ENCODE data around the gene TMEM131L.
A peak's percentile ranks its signal among the peaks of the same experiment; 100 is the strongest.
"Not testable (repeated sequence)": the region's sequence is repeated elsewhere in the genome, so short reads cannot be mapped to it uniquely, and the experiment has no call there.

TMEM131L gene

DNA sequence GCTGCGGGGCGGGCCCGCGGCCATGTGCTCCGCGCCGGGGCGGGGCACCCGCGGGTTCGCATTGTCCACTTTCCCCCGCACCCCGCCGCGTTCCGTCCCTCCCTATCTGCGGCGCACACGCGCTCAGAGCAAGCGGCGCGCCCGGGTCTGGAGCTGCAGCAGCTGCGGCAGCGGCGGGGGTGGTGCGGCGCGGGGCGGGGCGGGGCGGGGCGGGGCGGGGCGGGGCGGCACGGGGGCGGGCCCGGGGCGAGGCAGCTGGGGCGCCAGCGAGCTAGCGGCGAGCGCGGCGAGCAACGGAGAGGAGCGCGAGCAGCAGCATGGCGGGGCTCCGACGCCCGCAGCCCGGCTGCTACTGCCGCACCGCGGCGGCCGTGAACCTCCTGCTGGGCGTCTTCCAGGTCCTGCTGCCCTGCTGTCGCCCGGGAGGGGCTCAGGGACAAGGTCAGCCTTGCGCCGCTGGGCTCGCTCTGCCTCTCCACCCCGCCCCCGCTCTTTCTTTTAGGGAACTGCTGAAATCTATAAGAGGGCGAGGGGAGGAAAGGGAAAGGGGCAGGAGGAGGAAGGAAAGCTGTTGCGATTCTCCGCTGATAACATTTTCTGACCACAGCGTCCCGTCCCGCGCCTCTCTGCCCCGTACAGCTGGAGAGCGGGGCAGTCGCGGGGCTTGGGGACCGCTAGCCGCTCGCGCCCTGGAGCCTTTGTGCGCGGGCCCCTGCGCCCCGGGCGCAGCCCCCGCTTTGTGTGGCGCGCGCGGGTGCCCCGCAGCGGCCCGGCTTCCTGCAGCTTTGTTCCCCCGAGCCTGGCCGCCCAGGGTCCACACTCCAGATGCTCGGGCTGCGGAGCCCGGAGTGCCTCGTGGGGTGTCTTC lies at the start of gene TMEM131L:
Gene TMEM131L, plus strand, starts transcription at position 280 of the 868 bp plus-strand sequence. Its CDS starts 38 bp downstream, at position 318.
- H3K4me3 ChIP-seq (replicated peaks; ENCODE audit: low read depth, low read length) = peak within 1 kb of the TSS; percentile 89
- no peak for DNase-seq (ENCODE audit: extremely low read depth, low read depth)
- TF ChIP-seq CTCF (IDR thresholded peaks at IDR 0.05; ENCODE audit: low read depth, low read length, missing control alignments) = no peak

- not testable (repeated sequence) for DNase-seq (ENCODE audit: extremely low read depth, low read depth)
Measured at GRCh38 chr4:153416456-153416855, 49.7 kb upstream of the TMEM131L start.

DNA sequence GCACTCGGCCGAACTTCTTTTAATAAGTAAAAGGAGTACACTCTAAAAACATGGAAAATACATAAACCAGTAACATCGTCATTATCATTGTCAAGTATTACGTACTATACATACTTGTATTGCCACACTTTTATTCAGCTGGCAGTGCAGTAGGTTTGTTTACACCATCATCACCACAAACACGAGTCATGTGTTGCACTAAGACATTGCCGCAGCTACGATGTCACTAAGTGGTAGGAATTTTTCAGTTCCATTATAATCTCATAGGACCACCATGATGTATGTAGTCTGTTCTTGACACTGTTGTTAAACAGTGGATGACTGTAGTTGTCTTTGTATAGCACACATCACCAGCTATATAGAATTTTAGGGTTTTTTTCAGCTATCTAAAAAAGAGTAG lies 48.0 kb upstream of the TMEM131L start:
- no peak for TF ChIP-seq CTCF (IDR thresholded peaks at IDR 0.05; ENCODE audit: low read depth, low read length, missing control alignments)
- H3K4me3 ChIP-seq (replicated peaks; ENCODE audit: low read depth, low read length) = no peak overlapping the region

More at GRCh38 chr4:153416456-153416855, 49.7 kb upstream of the TMEM131L start:
- H3K4me3 ChIP-seq (replicated peaks; ENCODE audit: low read depth, low read length) = not testable (repeated sequence)

DNA sequence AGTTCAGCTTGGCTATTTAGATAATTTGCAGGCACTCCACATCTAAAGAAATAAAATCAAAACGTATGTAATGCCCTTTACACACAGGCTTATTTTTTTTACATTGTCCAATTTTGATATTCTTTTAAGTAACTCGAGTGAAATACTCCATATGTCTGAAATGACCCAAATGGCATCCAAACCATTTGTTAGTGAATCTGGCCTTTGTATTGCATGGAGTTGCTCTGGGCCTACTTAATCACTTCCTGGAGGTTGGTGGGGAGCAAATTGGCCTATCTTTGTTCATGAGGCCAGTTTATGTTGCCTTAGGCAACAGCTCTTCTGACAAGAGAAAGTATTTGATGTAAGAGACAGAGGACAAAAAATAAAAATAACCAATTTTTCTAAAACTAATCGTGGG lies 47.6 kb upstream of the TMEM131L start:
- no peak overlapping the region for H3K4me3 ChIP-seq (replicated peaks; ENCODE audit: low read depth, low read length)
- no peak for TF ChIP-seq CTCF (IDR thresholded peaks at IDR 0.05; ENCODE audit: low read depth, low read length, missing control alignments)
- DNase-seq (ENCODE audit: extremely low read depth, low read depth) = no peak

More for the DNA sequence above, 48.0 kb upstream of the TMEM131L start:
- DNase-seq (ENCODE audit: extremely low read depth, low read depth) = no peak

- TF ChIP-seq CTCF (IDR thresholded peaks at IDR 0.05; ENCODE audit: low read depth, low read length, missing control alignments) = no peak
- no peak for DNase-seq (ENCODE audit: extremely low read depth, low read depth)
- no peak overlapping the region for H3K4me3 ChIP-seq (replicated peaks; ENCODE audit: low read depth, low read length)
Measured at GRCh38 chr4:153419029-153419428, 47.1 kb upstream of the TMEM131L start.

- TF ChIP-seq CTCF (IDR thresholded peaks at IDR 0.05; ENCODE audit: low read depth, low read length, missing control alignments) = no peak
- DNase-seq (ENCODE audit: extremely low read depth, low read depth) = no peak
- no peak overlapping the region for H3K4me3 ChIP-seq (replicated peaks; ENCODE audit: low read depth, low read length)
Measured at GRCh38 chr4:153419673-153420278, 46.4 kb upstream of the TMEM131L start.

DNA sequence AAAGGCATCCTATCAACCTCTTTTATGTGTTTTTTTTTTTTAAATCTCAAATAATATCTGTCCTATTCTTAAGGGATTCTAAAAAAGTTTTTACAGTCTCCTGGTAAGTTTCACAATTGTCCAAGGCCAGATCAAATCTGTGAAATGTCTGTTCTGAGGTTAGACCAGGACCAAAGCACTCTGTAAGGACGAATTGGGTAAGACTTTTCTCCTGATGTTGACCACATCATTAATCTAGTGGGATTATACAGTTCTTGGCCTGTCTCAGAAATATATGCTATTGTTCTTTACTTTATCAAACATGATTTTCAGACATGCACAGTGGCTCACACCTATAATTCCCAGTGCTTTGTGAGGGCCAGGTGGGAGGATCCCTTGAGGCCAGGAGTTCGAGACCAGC lies 45.8 kb upstream of the TMEM131L start:
- H3K4me3 ChIP-seq (replicated peaks; ENCODE audit: low read depth, low read length) = no peak overlapping the region
- DNase-seq (ENCODE audit: extremely low read depth, low read depth) = no peak
- TF ChIP-seq CTCF (IDR thresholded peaks at IDR 0.05; ENCODE audit: low read depth, low read length, missing control alignments) = no peak
